Measurements from ENCODE around the gene ELOB.

GRCh38 chr16:2787961-2788360 is 10.9 kb upstream of the ELOB start:
- TF ChIP-seq CTCF (IDR thresholded peaks at IDR 0.05): no peak
- no peak for TF ChIP-seq ZFX (IDR thresholded peaks at IDR 0.05; ENCODE audit: borderline replicate concordance)

Measured in 22Rv1 (cell line).